MCF 10A (cell line): ENCODE results near the gene PMVK. TPM values are rescaled to one million over a fixed set of nuclear protein-coding genes. Genes with fewer than 3 reads are reported as not detected.

Experiments
- BruUV-seq: library from RNA; stranded (reverse); fragments of 400-500 nt; replicated peaks from 2 replicates; lab custom pipeline; 2021; lab: Mats Ljungman, UMichigan
- CTCF ChIA-PET: fragments of 300-600 bp; sonication (Branson Sonifier 250); formaldehyde crosslinking; extraction: SDS; loops from one replicate; lab custom pipeline; 2021; ENCODE audit warnings: antibody characterized with exemption, inconsistent platforms; lab: Yijun Ruan, JAX
- POLR2A ChIA-PET: fragments of 300-600, 350-650 bp; sonication (Branson Sonifier 250); formaldehyde crosslinking; extraction: SDS; loops from one replicate; lab custom pipeline; 2020; ENCODE audit warnings: antibody characterized with exemption, inconsistent platforms; lab: Yijun Ruan, JAX
- DNase-seq: peaks from one replicate; pipeline ENCODE4 v3.0.0-alpha.2; 2018; ENCODE audit not compliant: unreplicated experiment
- H3K27ac Mint-ChIP-seq: one replicate; pipeline ENCODE4 v1.8.0; 2022; ENCODE audit warnings: mild to moderate bottlenecking, low read depth, mixed read lengths; ENCODE audit not compliant: unreplicated experiment
- H3K27me3 Mint-ChIP-seq: one replicate; pipeline ENCODE4 v1.8.0; 2022; ENCODE audit warnings: mixed read lengths; ENCODE audit not compliant: insufficient read depth, unreplicated experiment
- H3K36me3 Mint-ChIP-seq: one replicate; pipeline ENCODE4 v1.8.0; 2022; ENCODE audit warnings: mild to moderate bottlenecking, moderate library complexity, mixed read lengths; ENCODE audit not compliant: insufficient read depth, unreplicated experiment
- H3K4me1 Mint-ChIP-seq: one replicate; pipeline ENCODE4 v1.8.0; 2022; ENCODE audit warnings: mixed read lengths; ENCODE audit not compliant: insufficient read depth, unreplicated experiment
- H3K4me3 Mint-ChIP-seq: one replicate; pipeline ENCODE4 v1.8.0; 2022; ENCODE audit warnings: mild to moderate bottlenecking, moderate library complexity, mixed read lengths; ENCODE audit not compliant: unreplicated experiment
- H3K9me3 Mint-ChIP-seq: one replicate; pipeline ENCODE4 v1.8.0; 2022; ENCODE audit warnings: mixed read lengths; ENCODE audit not compliant: unreplicated experiment
- CTCF ChIP-seq: fragments of 200-600 bp; IDR thresholded peaks from one replicate; pipeline ENCODE4 v1.8.0; 2022; ENCODE audit warnings: antibody characterized with exemption, mild to moderate bottlenecking; ENCODE audit not compliant: unreplicated experiment
- intact Hi-C: fragments of 100-400 bp; cut with micrococcal nuclease; formaldehyde crosslinking; loops from 2 replicates; pipeline ENCODE4 v1.14.1; 2022
- microRNA-seq: library from miRNA; unstranded; fragments of <30 nt; microRNA quantifications from one replicate; pipeline ENCODE4 v1.2.0, GENCODE V29; 2022
- total RNA-seq: library from RNA; stranded (reverse); gene quantifications from 2 replicates; pipeline ENCODE4 v1.2.3, GENCODE V29; 2022

Gene PMVK
- total RNA-seq, 1 experiment from 2014 or later, result 68.9 TPM

- H3K4me1 Mint-ChIP-seq, result peaks cover 14% of the 10 kb centered on the region
- POLR2A ChIA-PET, result interaction anchor here (1.7 kb wide), 1 partner anchor 205 kb away, joined by 5 read pairs; no protein-coding TSS in a partner anchor
- DNase-seq, result no peak
- no peak overlapping the region for H3K4me3 Mint-ChIP-seq
- no peaks in the 10 kb centered on the region for H3K36me3 Mint-ChIP-seq
- no peaks in the 10 kb centered on the region for H3K9me3 Mint-ChIP-seq
- no peak for TF ChIP-seq CTCF
- CTCF ChIA-PET, result interaction anchor here (0.6 to 6.6 kb wide), 13 partner anchors 8 to 396 kb away, joined by 3 to 113 read pairs (median 3); no protein-coding TSS in a partner anchor
- no peaks in the 10 kb centered on the region for H3K27me3 Mint-ChIP-seq
- no TSS peak for BruUV-seq
- intact Hi-C loops, result no loop called here
- no peak overlapping the region for H3K27ac Mint-ChIP-seq
Observed at GRCh38 chr1:154876842-154877369, 59.6 kb downstream of the PMVK start.

Small RNAs within 50 kb of the gene (microRNA-seq; reads per million reads assigned to microRNA genes)
- not detected for gene MIR4258

Other genes with a start within 250 kb of the PMVK start
- gene KCNN3, start 66.4 kb downstream of the PMVK start, total RNA-seq, result 0.07 TPM in 1 of 2 replicates, not detected in the other
- 11.3 TPM in 2 replicates for gene PBXIP1, start 19.4 kb upstream of the PMVK start, total RNA-seq
- 32.1 and 35.9 TPM in 2 replicates for gene PYGO2, start 25.1 kb upstream of the PMVK start, total RNA-seq
- 667 and 885 TPM in 2 replicates for gene SHC1, start 34.0 kb upstream of the PMVK start, total RNA-seq
- gene CKS1B, start 38.0 kb upstream of the PMVK start, total RNA-seq, result 285 and 289 TPM in 2 replicates
- gene FLAD1, start 46.6 kb upstream of the PMVK start, total RNA-seq, result 65.4 and 91.1 TPM in 2 replicates
- gene LENEP, start 56.9 kb upstream of the PMVK start, total RNA-seq, result 0.83 TPM in 1 of 2 replicates, not detected in the other
- gene ZBTB7B, start 66.1 kb upstream of the PMVK start, total RNA-seq, result 169 and 175 TPM in 2 replicates
- 0.91 and 1.8 TPM in 2 replicates for gene DCST2, start 97.1 kb upstream of the PMVK start, total RNA-seq
- 0.21 and 0.42 TPM in 2 replicates for gene DCST1, start 97.1 kb upstream of the PMVK start, total RNA-seq
- gene ADAM15, start 114.6 kb upstream of the PMVK start, total RNA-seq, result 385 and 456 TPM in 2 replicates
- 7.4 and 9.5 TPM in 2 replicates for gene EFNA4, start 127.0 kb upstream of the PMVK start, total RNA-seq
- gene EFNA3, start 142.1 kb upstream of the PMVK start, total RNA-seq, result 1.6 and 1.7 TPM in 2 replicates
- 38.9 and 42.3 TPM in 2 replicates for gene EFNA1, start 191.2 kb upstream of the PMVK start, total RNA-seq
- gene SLC50A1, start 199.1 kb upstream of the PMVK start, total RNA-seq, result 91.2 and 97.8 TPM in 2 replicates
- gene DPM3, start 203.8 kb upstream of the PMVK start, total RNA-seq, result 79.7 and 86.4 TPM in 2 replicates
- gene KRTCAP2, start 236.6 kb upstream of the PMVK start, total RNA-seq, result 313 and 383 TPM in 2 replicates
- 0.21 and 0.32 TPM in 2 replicates for gene TRIM46, start 237.1 kb upstream of the PMVK start, total RNA-seq